ENCODE results near the gene NRXN3. TPM values are rescaled to one million over a fixed set of nuclear protein-coding genes. Genes with fewer than 3 reads are reported as not detected.

NRXN3 gene
- polyA plus RNA-seq, 1 donor from 2014 or later = 110 TPM

DNA sequence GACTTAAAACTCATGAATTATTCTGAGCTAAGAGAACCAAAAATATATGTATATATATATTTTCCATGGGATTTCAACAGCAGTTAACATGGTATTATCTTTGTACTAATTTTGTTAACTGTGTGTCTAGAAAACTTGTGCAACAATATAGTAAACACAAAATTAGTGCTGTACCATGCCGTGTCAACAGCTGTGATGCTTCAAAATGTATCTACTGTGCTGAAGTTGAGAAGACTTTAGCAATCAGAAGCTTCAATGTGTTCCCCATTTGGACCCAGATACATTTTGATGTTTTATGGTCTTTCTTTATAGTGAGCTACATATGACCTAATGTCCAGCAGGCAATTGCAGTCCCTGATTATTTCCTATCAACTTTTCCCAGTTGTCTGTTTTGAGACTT lies 1635.5 kb downstream of the NRXN3 start:
- Histone ChIP-seq H3K9me2 (ENCODE audit: insufficient read depth, low read length) (no peaks in the 10 kb centered on the region), H3K27me3 (ENCODE audit: insufficient read depth, low read depth, low read length) (no peaks in the 10 kb centered on the region), H3K27ac (ENCODE audit: low read length) (no peak overlapping the region), H3K36me3 (ENCODE audit: insufficient read depth, low read length) (no peaks in the 10 kb centered on the region), H3F3A (ENCODE audit: insufficient read depth, low read length, poor library complexity, severe bottlenecking) (no peaks in the 10 kb centered on the region), H3K79me2 (replicated peaks; ENCODE audit: insufficient read depth, low read length) (no peaks in the 10 kb centered on the region), H4K20me1 (ENCODE audit: insufficient read depth) (no peaks in the 10 kb centered on the region), H3K9ac (ENCODE audit: low read length) (no peak overlapping the region), H3K4me3 (ENCODE audit: low read length) (no peak overlapping the region), H3K4me2 (ENCODE audit: low read length) (no peak overlapping the region), H3K9me3 (ENCODE audit: low read length) (no peaks in the 10 kb centered on the region), H2AFZ (ENCODE audit: low read depth, low read length) (no peak overlapping the region)
- TF ChIP-seq TAF1 (IDR thresholded peaks at IDR 0.05; ENCODE audit: low read depth) = no peak
- TF ChIP-seq, protein P1, sequence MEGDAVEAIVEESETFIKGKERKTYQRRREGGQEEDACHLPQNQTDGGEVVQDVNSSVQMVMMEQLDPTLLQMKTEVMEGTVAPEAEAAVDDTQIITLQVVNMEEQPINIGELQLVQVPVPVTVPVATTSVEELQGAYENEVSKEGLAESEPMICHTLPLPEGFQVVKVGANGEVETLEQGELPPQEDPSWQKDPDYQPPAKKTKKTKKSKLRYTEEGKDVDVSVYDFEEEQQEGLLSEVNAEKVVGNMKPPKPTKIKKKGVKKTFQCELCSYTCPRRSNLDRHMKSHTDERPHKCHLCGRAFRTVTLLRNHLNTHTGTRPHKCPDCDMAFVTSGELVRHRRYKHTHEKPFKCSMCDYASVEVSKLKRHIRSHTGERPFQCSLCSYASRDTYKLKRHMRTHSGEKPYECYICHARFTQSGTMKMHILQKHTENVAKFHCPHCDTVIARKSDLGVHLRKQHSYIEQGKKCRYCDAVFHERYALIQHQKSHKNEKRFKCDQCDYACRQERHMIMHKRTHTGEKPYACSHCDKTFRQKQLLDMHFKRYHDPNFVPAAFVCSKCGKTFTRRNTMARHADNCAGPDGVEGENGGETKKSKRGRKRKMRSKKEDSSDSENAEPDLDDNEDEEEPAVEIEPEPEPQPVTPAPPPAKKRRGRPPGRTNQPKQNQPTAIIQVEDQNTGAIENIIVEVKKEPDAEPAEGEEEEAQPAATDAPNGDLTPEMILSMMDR (IDR thresholded peaks at IDR 0.05; ENCODE audit: poor library complexity, severe bottlenecking) = no peak
- no peak for TF ChIP-seq EP300 (conservative IDR thresholded peaks at IDR 0.05; ENCODE audit: poor library complexity, severe bottlenecking)
- TF ChIP-seq POLR2AphosphoS5 (IDR thresholded peaks at IDR 0.05) = no peak
- TF ChIP-seq EZH2 (IDR thresholded peaks at IDR 0.05; ENCODE audit: borderline replicate concordance, insufficient read depth, low read length, poor library complexity, severe bottlenecking) = no peak
- no peak for TF ChIP-seq SMC3 (conservative IDR thresholded peaks at IDR 0.05; ENCODE audit: poor library complexity)
- TF ChIP-seq, protein P2, sequence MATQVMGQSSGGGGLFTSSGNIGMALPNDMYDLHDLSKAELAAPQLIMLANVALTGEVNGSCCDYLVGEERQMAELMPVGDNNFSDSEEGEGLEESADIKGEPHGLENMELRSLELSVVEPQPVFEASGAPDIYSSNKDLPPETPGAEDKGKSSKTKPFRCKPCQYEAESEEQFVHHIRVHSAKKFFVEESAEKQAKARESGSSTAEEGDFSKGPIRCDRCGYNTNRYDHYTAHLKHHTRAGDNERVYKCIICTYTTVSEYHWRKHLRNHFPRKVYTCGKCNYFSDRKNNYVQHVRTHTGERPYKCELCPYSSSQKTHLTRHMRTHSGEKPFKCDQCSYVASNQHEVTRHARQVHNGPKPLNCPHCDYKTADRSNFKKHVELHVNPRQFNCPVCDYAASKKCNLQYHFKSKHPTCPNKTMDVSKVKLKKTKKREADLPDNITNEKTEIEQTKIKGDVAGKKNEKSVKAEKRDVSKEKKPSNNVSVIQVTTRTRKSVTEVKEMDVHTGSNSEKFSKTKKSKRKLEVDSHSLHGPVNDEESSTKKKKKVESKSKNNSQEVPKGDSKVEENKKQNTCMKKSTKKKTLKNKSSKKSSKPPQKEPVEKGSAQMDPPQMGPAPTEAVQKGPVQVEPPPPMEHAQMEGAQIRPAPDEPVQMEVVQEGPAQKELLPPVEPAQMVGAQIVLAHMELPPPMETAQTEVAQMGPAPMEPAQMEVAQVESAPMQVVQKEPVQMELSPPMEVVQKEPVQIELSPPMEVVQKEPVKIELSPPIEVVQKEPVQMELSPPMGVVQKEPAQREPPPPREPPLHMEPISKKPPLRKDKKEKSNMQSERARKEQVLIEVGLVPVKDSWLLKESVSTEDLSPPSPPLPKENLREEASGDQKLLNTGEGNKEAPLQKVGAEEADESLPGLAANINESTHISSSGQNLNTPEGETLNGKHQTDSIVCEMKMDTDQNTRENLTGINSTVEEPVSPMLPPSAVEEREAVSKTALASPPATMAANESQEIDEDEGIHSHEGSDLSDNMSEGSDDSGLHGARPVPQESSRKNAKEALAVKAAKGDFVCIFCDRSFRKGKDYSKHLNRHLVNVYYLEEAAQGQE (IDR thresholded peaks at IDR 0.05; ENCODE audit: borderline replicate concordance) = no peak
- no peak for TF ChIP-seq MXI1 (conservative IDR thresholded peaks at IDR 0.05; ENCODE audit: poor library complexity, severe bottlenecking)
- no peak for TF ChIP-seq RAD21 (conservative IDR thresholded peaks at IDR 0.05)

DNA sequence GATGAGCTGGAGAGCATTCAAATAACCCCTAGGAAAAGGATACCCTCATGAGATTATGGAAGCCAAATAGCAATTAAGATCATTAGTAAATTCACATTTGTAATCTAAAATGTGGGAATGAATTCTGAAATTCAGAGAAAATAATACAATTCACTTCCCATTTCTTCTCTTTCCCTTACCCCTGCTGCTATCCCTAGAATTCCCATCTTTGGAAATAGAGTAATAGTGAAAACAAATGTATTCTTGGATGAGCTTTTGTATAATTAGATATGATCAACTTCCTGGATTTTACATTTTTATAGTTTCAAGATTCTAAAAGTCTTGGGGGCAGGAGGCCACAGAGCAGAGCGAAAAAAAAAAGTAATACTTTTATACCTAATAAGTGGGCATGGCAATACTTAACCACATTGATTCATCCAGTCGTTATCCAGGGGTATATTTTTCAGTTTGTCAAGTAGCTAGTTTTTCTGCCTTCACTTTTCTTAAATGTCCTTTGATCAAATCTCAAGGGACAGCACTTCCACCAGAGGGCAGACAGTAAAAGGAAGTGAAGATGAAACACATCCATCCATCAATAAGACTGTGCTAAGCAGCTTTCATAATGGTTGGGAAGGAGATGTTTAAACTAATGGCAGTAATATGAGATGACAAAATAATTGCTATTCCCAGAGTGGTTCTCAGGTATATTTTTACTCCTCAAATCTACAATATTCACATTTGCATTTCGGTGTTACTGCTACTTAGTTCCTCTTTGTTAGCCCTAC lies 1639.9 kb downstream of the NRXN3 start:
- Histone ChIP-seq H3K4me3 (ENCODE audit: low read length) (peak overlapping the region; percentile 20), H4K20me1 (ENCODE audit: insufficient read depth) (no peaks in the 10 kb centered on the region), H3K27ac (ENCODE audit: low read length) (peak overlapping the region; percentile 77), H3F3A (ENCODE audit: insufficient read depth, low read length, poor library complexity, severe bottlenecking) (peaks cover 8% of the 10 kb centered on the region), H3K9ac (ENCODE audit: low read length) (no peak overlapping the region), H3K9me2 (ENCODE audit: insufficient read depth, low read length) (no peaks in the 10 kb centered on the region), H3K4me2 (ENCODE audit: low read length) (no peak overlapping the region), H3K9me3 (ENCODE audit: low read length) (no peaks in the 10 kb centered on the region), H3K36me3 (ENCODE audit: insufficient read depth, low read length) (peaks cover 5% of the 10 kb centered on the region), H3K27me3 (ENCODE audit: insufficient read depth, low read depth, low read length) (no peaks in the 10 kb centered on the region), H2AFZ (ENCODE audit: low read depth, low read length) (no peak overlapping the region), H3K79me2 (replicated peaks; ENCODE audit: insufficient read depth, low read length) (no peaks in the 10 kb centered on the region)
- no peak for TF ChIP-seq EZH2 (IDR thresholded peaks at IDR 0.05; ENCODE audit: borderline replicate concordance, insufficient read depth, low read length, poor library complexity, severe bottlenecking)
- TF ChIP-seq, protein P2 (IDR thresholded peaks at IDR 0.05; ENCODE audit: borderline replicate concordance) = peak; percentile 94
- no peak for TF ChIP-seq MXI1 (conservative IDR thresholded peaks at IDR 0.05; ENCODE audit: poor library complexity, severe bottlenecking)
- peak; percentile 67 for TF ChIP-seq SMC3 (conservative IDR thresholded peaks at IDR 0.05; ENCODE audit: poor library complexity)
- TF ChIP-seq EP300 (conservative IDR thresholded peaks at IDR 0.05; ENCODE audit: poor library complexity, severe bottlenecking) = peak; percentile 96
- TF ChIP-seq, protein P1 (IDR thresholded peaks at IDR 0.05; ENCODE audit: poor library complexity, severe bottlenecking) = peak; percentile 66
- TF ChIP-seq RAD21 (conservative IDR thresholded peaks at IDR 0.05) = peak; percentile 66
- peak; percentile 80 for TF ChIP-seq POLR2AphosphoS5 (IDR thresholded peaks at IDR 0.05)
